NCI-H2107 treated with DMSO at 0.1 percent for 48 hours (cell line): Measurements from ENCODE around the gene ARAP1.

ENCODE experiments used
- DNase-seq: peaks from one replicate; lab custom pipeline; 2025; ENCODE audit not compliant: unreplicated experiment; lab: John Stamatoyannopoulos, UW

Gene ARAP1

GRCh38 chr11:72744474-72744873, 7.7 kb downstream of the ARAP1 start:
- DNase-seq: no peak

DNA sequence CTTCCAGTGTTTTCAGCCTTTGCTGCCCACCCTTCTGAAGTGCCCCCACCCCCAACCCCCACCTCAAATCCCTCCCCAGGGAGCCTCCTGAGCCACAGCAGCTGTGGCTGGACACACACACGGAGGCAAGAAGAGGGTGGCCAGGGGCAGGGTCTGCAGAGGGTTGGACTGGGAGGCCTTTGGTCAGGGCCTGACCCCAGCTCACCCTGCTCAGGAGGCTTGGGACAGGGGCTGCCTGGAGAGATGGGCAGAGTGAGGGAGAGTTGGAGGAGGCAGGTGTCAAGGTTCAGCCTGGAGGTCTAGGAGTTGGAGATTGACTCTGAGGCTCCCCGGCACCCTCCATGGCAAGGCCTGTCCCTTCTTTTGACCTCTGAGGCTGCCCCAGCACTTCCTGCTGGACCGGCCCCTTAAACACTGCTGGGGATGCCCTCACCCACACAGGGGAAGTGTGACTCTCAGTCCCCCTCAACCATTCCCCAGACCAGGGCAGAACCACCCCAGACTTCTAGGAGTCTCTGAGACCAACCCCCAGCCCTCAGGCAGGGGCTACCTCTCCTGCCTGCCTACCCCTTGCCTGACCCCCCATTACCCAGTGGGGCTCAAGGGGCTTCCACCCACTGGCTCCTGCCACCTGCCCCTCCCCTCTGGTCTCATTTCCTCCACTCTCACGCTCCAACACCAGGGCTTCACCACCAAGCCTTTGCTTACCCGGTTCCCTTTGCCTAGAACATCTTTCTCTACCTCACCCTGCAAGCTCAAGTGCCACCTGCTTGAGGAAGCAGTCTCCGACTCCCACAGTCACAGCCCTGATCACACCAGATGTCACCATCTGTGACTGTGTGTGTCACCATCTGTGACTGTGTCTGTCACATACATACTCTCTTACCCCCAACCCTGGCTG, 8.6 kb downstream of the ARAP1 start:
- no peak for DNase-seq

GRCh38 chr11:72742513-72743320, 9.5 kb downstream of the ARAP1 start:
- no peak for DNase-seq

DNA sequence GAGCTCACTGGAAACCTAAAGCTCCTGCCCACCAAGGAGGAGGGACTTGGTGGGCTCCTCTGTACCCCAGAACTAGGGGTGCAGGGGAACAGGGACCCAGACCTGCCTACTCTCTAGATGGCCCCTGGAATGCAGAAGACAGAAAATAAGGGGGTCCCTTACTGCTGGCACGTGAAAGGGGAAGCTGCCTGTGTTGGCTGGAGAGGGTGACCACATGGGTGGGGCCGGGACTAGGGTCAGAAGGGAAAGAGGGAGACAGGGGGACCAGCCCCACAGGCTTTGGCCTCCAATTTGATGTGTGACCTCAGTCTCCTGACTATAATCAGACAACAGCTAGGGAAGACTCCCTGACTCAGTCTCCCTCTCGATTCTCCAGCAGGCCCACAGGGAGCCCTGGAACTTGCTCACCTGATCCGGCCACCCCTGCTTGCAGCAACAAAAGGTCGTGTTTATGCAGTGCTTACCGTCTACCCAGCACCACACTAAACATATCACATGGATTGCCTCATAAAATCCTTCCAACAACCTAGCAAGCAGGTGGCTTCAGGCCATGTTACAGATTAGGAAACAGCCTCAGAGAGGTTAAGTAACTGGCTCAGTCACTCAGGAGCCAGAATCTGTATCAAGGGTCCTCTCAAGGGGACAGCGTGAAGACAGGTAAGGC, 10.2 kb downstream of the ARAP1 start:
- DNase-seq: no peak

- DNase-seq: no peak
Observed at GRCh38 chr11:72741429-72741833, 10.8 kb downstream of the ARAP1 start.

GRCh38 chr11:72740562-72741428, 11.4 kb downstream of the ARAP1 start:
- DNase-seq: no peak

GRCh38 chr11:72740060-72740424, 12.2 kb downstream of the ARAP1 start:
- no peak for DNase-seq

- no peak for DNase-seq
Observed at GRCh38 chr11:72739240-72740059, 12.8 kb downstream of the ARAP1 start.

DNA sequence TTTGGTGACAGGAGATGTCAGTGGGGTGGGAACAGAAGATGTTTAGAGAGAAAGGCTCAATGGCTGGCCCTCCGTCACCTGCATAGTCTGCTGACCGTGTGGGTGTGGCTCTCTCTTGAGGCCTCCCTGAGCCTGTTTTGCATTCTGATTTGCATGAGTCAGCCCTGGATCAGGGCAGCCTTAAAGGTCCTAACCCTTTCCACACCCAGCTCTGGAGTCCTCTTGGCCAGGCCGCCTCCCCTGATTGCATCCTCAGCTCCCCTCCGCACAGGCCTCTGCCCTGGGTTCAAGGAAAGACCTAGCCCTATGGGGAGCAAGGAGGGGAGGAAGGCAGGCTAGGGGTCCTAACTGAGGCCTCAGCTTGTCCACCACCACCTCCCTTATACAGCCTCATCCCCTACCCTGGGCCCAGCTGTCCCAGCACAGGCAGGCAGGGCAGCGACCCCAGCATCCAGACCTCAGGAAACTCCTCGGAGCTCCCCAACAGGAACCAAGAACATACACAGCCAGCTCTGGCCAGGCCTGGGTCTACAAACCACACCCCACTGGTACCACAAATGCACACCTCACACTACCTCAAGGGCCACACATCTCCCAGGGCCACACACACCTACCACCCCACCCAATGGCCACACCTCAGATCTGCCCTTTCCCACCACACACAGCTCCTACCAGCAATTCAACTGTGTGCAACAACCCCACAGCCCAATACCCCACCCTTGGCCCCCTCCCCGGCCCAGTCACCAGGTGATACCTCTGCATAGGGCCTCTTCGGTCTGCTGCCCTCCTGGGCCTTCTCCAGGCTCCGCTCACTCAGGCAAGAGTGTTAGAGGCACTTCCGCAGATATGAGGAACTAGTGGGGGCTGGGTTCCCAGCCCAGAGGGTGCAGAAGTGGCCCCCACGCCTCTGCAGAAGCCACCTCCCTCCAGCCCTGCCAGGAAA, 13.7 kb downstream of the ARAP1 start:
- DNase-seq: no peak

GRCh38 chr11:72737336-72737735, 14.9 kb downstream of the ARAP1 start:
- no peak for DNase-seq

DNA sequence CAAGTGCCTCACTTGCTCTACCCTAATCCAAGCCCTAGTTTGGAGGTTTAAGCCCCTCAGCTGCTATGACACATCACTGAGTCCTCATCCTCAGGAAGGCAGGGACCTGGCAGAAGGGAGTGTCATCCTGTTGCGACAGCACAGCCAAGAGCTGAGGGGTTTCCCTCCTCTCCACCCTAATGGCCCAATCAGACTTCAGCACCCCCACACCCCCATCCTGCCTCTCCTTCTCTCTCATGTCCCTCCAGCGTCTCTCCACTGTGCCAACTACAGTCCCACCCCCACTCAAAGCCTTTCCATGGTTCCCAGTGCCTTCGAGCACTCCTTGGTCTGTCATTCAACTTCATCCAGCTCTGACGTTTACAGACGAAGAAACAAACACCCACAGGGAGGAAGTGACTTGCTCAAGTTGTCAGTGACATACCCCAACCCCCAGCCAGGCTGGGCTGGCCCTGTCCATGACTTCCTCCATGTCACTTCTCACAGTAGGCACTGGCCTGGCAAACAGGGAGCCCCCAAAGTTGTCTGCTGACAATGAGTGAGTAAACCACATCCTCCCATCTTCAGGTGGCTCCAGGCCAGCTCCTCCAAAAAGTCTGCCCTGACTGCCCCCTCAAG, 15.6 kb downstream of the ARAP1 start:
- no peak for DNase-seq

DNA sequence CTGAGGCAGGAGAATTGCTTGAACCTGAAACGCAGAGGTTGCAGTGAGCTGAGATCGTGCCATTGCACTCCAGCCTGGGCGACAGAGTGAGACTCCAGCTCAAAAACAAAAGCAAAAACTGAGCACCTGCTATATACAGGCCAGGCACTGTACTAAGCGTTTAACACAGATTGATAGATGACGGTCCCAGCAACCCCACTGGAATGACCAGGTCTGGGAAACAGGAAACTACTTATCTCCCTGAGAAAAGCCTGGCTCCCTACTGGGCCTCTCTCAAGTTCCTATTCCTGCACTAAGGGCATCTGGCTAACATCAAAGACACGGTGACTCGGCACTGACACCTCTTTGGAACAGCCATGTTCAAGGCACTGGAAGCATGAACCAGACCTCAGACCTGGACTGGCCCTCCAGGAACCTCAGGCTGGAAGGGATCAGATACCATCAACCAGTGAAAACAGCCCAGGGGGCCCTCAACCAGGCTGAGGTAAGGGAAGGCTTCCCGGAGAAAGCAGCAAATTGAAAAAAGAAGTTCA, 16.6 kb downstream of the ARAP1 start:
- DNase-seq: no peak

- DNase-seq: no peak
Observed at GRCh38 chr11:72732329-72732728, 19.9 kb downstream of the ARAP1 start.

DNA sequence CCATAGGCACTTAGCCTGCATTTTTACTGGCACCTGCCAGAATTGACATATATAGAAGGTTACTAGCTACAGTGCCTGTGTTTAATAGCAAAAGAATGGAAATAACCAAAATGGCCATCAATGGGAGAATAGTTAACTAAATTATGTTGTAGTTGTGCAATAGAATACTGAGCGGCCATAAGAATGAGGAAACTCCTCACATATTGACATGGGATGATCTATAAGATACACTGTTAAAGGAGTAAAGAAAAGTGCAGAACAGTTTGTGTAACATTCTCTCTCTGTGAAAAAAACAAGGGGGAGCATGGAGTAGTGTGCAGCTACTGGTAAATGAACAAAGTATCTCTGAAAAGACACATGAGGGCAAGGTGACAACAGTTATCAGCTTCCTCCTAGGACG, 21.5 kb downstream of the ARAP1 start:
- DNase-seq: no peak

DNA sequence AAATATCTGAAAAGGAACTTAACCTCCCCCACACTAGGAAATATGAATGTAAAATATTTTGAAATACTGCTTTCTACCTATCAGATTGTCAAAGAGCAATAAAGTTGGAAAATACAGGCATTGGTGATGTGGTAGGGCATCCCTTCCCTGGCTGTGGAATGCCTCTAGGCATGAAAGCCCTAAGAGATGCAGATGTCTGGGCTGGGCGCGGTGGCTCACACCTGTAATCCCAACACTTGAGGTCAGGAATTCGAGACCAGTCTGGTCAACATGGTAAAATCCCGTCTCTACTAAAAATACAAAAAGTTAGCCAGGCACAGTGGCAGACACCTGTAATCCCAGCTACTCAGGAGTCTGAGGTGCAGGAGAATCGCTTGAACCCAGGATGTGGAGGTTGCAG, 22.0 kb downstream of the ARAP1 start:
- no peak for DNase-seq

- DNase-seq: no peak
Observed at GRCh38 chr11:72727521-72727920, 24.7 kb downstream of the ARAP1 start.

GRCh38 chr11:72726266-72727220, 25.7 kb downstream of the ARAP1 start:
- DNase-seq: no peak
